ENCODE data around the gene BCL2L13. TPM values are rescaled to one million over a fixed set of nuclear protein-coding genes. Genes with fewer than 3 reads are reported as not detected.
"Not testable (repeated sequence)": the region's sequence is repeated elsewhere in the genome, so short reads cannot be mapped to it uniquely, and the experiment has no call there.

The BCL2L13 gene
- total RNA-seq, 1 donor from 2014 or later = 42.6 TPM

GRCh38 chr22:17638182-17638431, 450 bp upstream of the BCL2L13 start:
- Mint-ChIP-seq H3K27ac (ENCODE audit: unreplicated experiment) (peak overlapping the region; percentile 99), H3K4me1 (ENCODE audit: low read depth, unreplicated experiment) (peaks cover 7% of the 10 kb centered on the region), H3K36me3 (ENCODE audit: unreplicated experiment) (no peaks in the 10 kb centered on the region), H3K4me3 (ENCODE audit: unreplicated experiment) (peak overlapping the region; percentile 98), H3K27me3 (ENCODE audit: unreplicated experiment) (peaks cover 4% of the 10 kb centered on the region), H3K9me3 (ENCODE audit: unreplicated experiment) (peaks cover 5% of the 10 kb centered on the region)
- no peak for DNase-seq
- TF ChIP-seq CTCF (IDR thresholded peaks at IDR 0.05; ENCODE audit: partially characterized antibody, unreplicated experiment) = no peak

GRCh38 chr22:17639247-17639741, 737 bp downstream of the BCL2L13 start:
- Mint-ChIP-seq H3K36me3 (ENCODE audit: unreplicated experiment) (no peaks in the 10 kb centered on the region), H3K27me3 (ENCODE audit: unreplicated experiment) (peaks cover 4% of the 10 kb centered on the region), H3K4me1 (ENCODE audit: low read depth, unreplicated experiment) (peaks cover 7% of the 10 kb centered on the region), H3K9me3 (ENCODE audit: unreplicated experiment) (peaks cover 5% of the 10 kb centered on the region), H3K4me3 (ENCODE audit: unreplicated experiment) (peak overlapping the region; percentile 98), H3K27ac (ENCODE audit: unreplicated experiment) (peak overlapping the region; percentile 99)
- DNase-seq = peak; percentile 28
- TF ChIP-seq CTCF (IDR thresholded peaks at IDR 0.05; ENCODE audit: partially characterized antibody, unreplicated experiment) = no peak

GRCh38 chr22:17641269-17641668, 2.7 kb downstream of the BCL2L13 start:
- H3K27me3 Mint-ChIP-seq (ENCODE audit: unreplicated experiment) = peaks cover 4% of the 10 kb centered on the region
- DNase-seq = no peak
- H3K4me3 Mint-ChIP-seq (ENCODE audit: unreplicated experiment) = no peak overlapping the region
- no peak for TF ChIP-seq CTCF (IDR thresholded peaks at IDR 0.05; ENCODE audit: partially characterized antibody, unreplicated experiment)
- H3K4me1 Mint-ChIP-seq (ENCODE audit: low read depth, unreplicated experiment) = peaks cover 7% of the 10 kb centered on the region
- no peak overlapping the region for H3K27ac Mint-ChIP-seq (ENCODE audit: unreplicated experiment)
- H3K36me3 Mint-ChIP-seq (ENCODE audit: unreplicated experiment) = no peaks in the 10 kb centered on the region
- peaks cover 5% of the 10 kb centered on the region for H3K9me3 Mint-ChIP-seq (ENCODE audit: unreplicated experiment)

GRCh38 chr22:17642357-17642756, 3.8 kb downstream of the BCL2L13 start:
- H3K9me3 Mint-ChIP-seq (ENCODE audit: unreplicated experiment); H3K27me3 Mint-ChIP-seq (ENCODE audit: unreplicated experiment); H3K27ac Mint-ChIP-seq (ENCODE audit: unreplicated experiment); H3K4me3 Mint-ChIP-seq (ENCODE audit: unreplicated experiment); DNase-seq; H3K36me3 Mint-ChIP-seq (ENCODE audit: unreplicated experiment); H3K4me1 Mint-ChIP-seq (ENCODE audit: low read depth, unreplicated experiment): not testable (repeated sequence)

GRCh38 chr22:17647452-17647851, 8.9 kb downstream of the BCL2L13 start:
- TF ChIP-seq CTCF (IDR thresholded peaks at IDR 0.05; ENCODE audit: partially characterized antibody, unreplicated experiment) = no peak
- no peaks in the 10 kb centered on the region for H3K9me3 Mint-ChIP-seq (ENCODE audit: unreplicated experiment)
- H3K27ac Mint-ChIP-seq (ENCODE audit: unreplicated experiment) = no peak overlapping the region
- DNase-seq = no peak
- H3K27me3 Mint-ChIP-seq (ENCODE audit: unreplicated experiment) = no peaks in the 10 kb centered on the region
- no peak overlapping the region for H3K4me3 Mint-ChIP-seq (ENCODE audit: unreplicated experiment)
- no peaks in the 10 kb centered on the region for H3K36me3 Mint-ChIP-seq (ENCODE audit: unreplicated experiment)
- no peaks in the 10 kb centered on the region for H3K4me1 Mint-ChIP-seq (ENCODE audit: low read depth, unreplicated experiment)

- H3K27ac Mint-ChIP-seq (ENCODE audit: unreplicated experiment) = no peak overlapping the region
- DNase-seq = no peak
- H3K9me3 Mint-ChIP-seq (ENCODE audit: unreplicated experiment) = no peaks in the 10 kb centered on the region
- H3K4me3 Mint-ChIP-seq (ENCODE audit: unreplicated experiment) = no peak overlapping the region
- no peaks in the 10 kb centered on the region for H3K4me1 Mint-ChIP-seq (ENCODE audit: low read depth, unreplicated experiment)
- H3K36me3 Mint-ChIP-seq (ENCODE audit: unreplicated experiment) = no peaks in the 10 kb centered on the region
- TF ChIP-seq CTCF (IDR thresholded peaks at IDR 0.05; ENCODE audit: partially characterized antibody, unreplicated experiment) = no peak
- H3K27me3 Mint-ChIP-seq (ENCODE audit: unreplicated experiment) = no peaks in the 10 kb centered on the region
These were observed 9.4 kb downstream of the BCL2L13 start for GRCh38 chr22:17647991-17648390.
